ENCODE results near the gene NT5DC3. TPM values are rescaled to one million over a fixed set of nuclear protein-coding genes. Genes with fewer than 3 reads are reported as not detected.

NT5DC3 gene
- polyA plus RNA-seq, 3 donors, result 0.27 to 4.8 (median 0.93) TPM

DNA sequence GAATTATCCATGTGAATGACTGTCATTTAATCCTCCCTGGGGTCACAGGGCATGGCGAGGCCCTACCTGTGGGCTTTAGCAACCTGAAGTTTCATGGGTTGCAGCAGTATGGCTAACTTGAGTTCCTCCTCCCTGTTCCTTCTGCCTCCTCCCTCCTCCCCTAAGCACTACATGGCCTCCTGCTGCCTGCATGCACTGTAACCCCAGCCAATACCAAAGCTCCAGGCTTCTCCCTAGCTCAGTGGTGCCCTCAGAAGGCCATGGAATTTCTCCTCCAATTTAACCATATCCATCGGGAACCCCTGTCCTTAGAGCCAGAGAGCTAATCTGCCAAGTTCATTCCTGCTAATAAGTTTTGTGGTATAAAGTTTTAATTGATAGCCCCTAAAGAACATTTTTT lies 95.1 kb downstream of the NT5DC3 start:
- Histone ChIP-seq H3K4me3 (replicated peaks in 1 of 3; ENCODE audit: low read depth in 2 of 3, low read length in 3 of 3) (no peak overlapping the region), H3K4me1 (ENCODE audit: control insufficient read depth in 1 of 2, insufficient read depth in 2 of 2, low read length in 2 of 2) (no peaks in the 10 kb centered on the region), H3K4me2 (replicated peaks; ENCODE audit: extremely low read depth, low read length, poor library complexity, severe bottlenecking) (no peak overlapping the region), H3K9ac (ENCODE audit: insufficient read depth, low read length, poor library complexity, severe bottlenecking) (no peak overlapping the region), H3K27me3 (ENCODE audit: control insufficient read depth in 2 of 2, insufficient read depth in 2 of 2, low read length in 2 of 2) (no peaks in the 10 kb centered on the region), H2AFZ (ENCODE audit: insufficient read depth, low read depth, low read length, poor library complexity, severe bottlenecking) (no peak overlapping the region), H3K36me3 (replicated peaks in 1 of 2; ENCODE audit: control insufficient read depth in 1 of 2, insufficient read depth in 2 of 2, low read length in 2 of 2) (no peaks in the 10 kb centered on the region), H3K9me3 (replicated peaks in 1 of 2; ENCODE audit: control insufficient read depth in 1 of 2, insufficient read depth in 1 of 2, low read length in 2 of 2) (no peaks in the 10 kb centered on the region), H3K79me2 (ENCODE audit: insufficient read depth, low read length) (no peaks in the 10 kb centered on the region), H4K20me1 (ENCODE audit: insufficient read depth, low read length) (no peaks in the 10 kb centered on the region), H3K27ac (ENCODE audit: low read depth in 1 of 2, low read length in 2 of 2) (no peak overlapping the region)
- DNase-seq, result no peak
- Mint-ChIP-seq H3K27ac (peak overlapping the region in 1 of 7 donors; percentile 67), H3K36me3 (no peaks in the 10 kb centered on the region), H3K27me3 (ENCODE audit: low read depth in 3 of 3) (peaks cover 2 to 3% (median 2%) of the 10 kb centered on the region in 3 donors), H3K4me3 (no peak overlapping the region), H3K9me3 (no peaks in the 10 kb centered on the region), H3K4me1 (no peaks in the 10 kb centered on the region)
- intact Hi-C loops (cut with micrococcal nuclease), result no loop called here
- TF ChIP-seq, protein P1, sequence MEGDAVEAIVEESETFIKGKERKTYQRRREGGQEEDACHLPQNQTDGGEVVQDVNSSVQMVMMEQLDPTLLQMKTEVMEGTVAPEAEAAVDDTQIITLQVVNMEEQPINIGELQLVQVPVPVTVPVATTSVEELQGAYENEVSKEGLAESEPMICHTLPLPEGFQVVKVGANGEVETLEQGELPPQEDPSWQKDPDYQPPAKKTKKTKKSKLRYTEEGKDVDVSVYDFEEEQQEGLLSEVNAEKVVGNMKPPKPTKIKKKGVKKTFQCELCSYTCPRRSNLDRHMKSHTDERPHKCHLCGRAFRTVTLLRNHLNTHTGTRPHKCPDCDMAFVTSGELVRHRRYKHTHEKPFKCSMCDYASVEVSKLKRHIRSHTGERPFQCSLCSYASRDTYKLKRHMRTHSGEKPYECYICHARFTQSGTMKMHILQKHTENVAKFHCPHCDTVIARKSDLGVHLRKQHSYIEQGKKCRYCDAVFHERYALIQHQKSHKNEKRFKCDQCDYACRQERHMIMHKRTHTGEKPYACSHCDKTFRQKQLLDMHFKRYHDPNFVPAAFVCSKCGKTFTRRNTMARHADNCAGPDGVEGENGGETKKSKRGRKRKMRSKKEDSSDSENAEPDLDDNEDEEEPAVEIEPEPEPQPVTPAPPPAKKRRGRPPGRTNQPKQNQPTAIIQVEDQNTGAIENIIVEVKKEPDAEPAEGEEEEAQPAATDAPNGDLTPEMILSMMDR (IDR thresholded peaks at IDR 0.05), result no peak
- WGBS (ENCODE audit: insufficient coverage), result 100% methylated on average over 1 of the region's 2 CpGs

DNA sequence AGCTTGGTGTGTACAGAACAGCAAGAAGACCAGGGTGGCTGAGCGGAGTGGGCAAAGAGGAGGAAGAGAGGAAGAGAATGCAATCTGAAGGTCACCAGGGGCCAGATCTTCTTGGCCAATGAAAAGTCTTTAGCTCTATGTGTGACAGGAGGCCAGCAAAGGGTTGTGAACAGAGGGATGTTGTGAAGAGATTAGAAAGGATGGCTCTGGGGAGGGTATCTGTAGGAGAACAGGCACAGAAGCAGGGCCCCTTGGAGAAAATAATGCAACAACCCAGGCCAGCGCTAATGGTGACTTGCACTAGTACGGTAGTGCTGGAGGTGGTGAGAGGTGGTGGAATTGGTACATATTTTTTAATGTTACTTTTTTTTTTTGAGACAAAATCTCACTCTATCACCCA lies 97.2 kb downstream of the NT5DC3 start:
- intact Hi-C loops (cut with micrococcal nuclease), result no loop called here
- no peaks in the 10 kb centered on the region for H3K4me1 Mint-ChIP-seq
- no peaks in the 10 kb centered on the region for H3K79me2 ChIP-seq (ENCODE audit: insufficient read depth, low read length)

More for the DNA sequence above, 97.2 kb downstream of the NT5DC3 start:
- H3K9me3 Mint-ChIP-seq, result no peaks in the 10 kb centered on the region
- Histone ChIP-seq H3K27me3 (ENCODE audit: control insufficient read depth in 2 of 2, insufficient read depth in 2 of 2, low read length in 2 of 2) (no peaks in the 10 kb centered on the region), H3K9ac (ENCODE audit: insufficient read depth, low read length, poor library complexity, severe bottlenecking) (no peak overlapping the region), H2AFZ (ENCODE audit: insufficient read depth, low read depth, low read length, poor library complexity, severe bottlenecking) (no peak overlapping the region), H3K36me3 (replicated peaks in 1 of 2; ENCODE audit: control insufficient read depth in 1 of 2, insufficient read depth in 2 of 2, low read length in 2 of 2) (no peaks in the 10 kb centered on the region), H3K4me2 (replicated peaks; ENCODE audit: extremely low read depth, low read length, poor library complexity, severe bottlenecking) (no peak overlapping the region), H3K4me3 (replicated peaks in 1 of 3; ENCODE audit: low read depth in 2 of 3, low read length in 3 of 3) (no peak overlapping the region), H3K27ac (ENCODE audit: low read depth in 1 of 2, low read length in 2 of 2) (no peak overlapping the region), H4K20me1 (ENCODE audit: insufficient read depth, low read length) (no peaks in the 10 kb centered on the region), H3K4me1 (ENCODE audit: control insufficient read depth in 1 of 2, insufficient read depth in 2 of 2, low read length in 2 of 2) (no peaks in the 10 kb centered on the region), H3K9me3 (replicated peaks in 1 of 2; ENCODE audit: control insufficient read depth in 1 of 2, insufficient read depth in 1 of 2, low read length in 2 of 2) (no peaks in the 10 kb centered on the region)
- TF ChIP-seq, protein P1 (IDR thresholded peaks at IDR 0.05), result no peak
- 71% methylated on average over 1 of the region's 3 CpGs for WGBS (ENCODE audit: insufficient coverage)
- H3K27ac Mint-ChIP-seq, result peak overlapping the region in 1 of 7 donors; percentile 27
- peaks cover 2 to 3% (median 2%) of the 10 kb centered on the region in 3 donors for H3K27me3 Mint-ChIP-seq (ENCODE audit: low read depth in 3 of 3)
- no peaks in the 10 kb centered on the region for H3K36me3 Mint-ChIP-seq
- H3K4me3 Mint-ChIP-seq, result no peak overlapping the region
- no peak for DNase-seq
